RCC 7860 (cell line): ENCODE data around the gene TRO.

Experiments used
- DNase-seq: peaks from one replicate; pipeline ENCODE4 v3.0.0-alpha.2; 2015; ENCODE audit warnings: low spot score
- FAIRE-seq: peaks from 2 replicates; lab custom pipeline; 2012; peaks lifted over from hg19 to GRCh38; lab: Jason Lieb, UNC

Gene TRO, protein sequence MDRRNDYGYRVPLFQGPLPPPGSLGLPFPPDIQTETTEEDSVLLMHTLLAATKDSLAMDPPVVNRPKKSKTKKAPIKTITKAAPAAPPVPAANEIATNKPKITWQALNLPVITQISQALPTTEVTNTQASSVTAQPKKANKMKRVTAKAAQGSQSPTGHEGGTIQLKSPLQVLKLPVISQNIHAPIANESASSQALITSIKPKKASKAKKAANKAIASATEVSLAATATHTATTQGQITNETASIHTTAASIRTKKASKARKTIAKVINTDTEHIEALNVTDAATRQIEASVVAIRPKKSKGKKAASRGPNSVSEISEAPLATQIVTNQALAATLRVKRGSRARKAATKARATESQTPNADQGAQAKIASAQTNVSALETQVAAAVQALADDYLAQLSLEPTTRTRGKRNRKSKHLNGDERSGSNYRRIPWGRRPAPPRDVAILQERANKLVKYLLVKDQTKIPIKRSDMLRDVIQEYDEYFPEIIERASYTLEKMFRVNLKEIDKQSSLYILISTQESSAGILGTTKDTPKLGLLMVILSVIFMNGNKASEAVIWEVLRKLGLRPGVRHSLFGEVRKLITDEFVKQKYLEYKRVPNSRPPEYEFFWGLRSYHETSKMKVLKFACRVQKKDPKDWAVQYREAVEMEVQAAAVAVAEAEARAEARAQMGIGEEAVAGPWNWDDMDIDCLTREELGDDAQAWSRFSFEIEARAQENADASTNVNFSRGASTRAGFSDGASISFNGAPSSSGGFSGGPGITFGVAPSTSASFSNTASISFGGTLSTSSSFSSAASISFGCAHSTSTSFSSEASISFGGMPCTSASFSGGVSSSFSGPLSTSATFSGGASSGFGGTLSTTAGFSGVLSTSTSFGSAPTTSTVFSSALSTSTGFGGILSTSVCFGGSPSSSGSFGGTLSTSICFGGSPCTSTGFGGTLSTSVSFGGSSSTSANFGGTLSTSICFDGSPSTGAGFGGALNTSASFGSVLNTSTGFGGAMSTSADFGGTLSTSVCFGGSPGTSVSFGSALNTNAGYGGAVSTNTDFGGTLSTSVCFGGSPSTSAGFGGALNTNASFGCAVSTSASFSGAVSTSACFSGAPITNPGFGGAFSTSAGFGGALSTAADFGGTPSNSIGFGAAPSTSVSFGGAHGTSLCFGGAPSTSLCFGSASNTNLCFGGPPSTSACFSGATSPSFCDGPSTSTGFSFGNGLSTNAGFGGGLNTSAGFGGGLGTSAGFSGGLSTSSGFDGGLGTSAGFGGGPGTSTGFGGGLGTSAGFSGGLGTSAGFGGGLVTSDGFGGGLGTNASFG (N-terminal part only)

DNA sequence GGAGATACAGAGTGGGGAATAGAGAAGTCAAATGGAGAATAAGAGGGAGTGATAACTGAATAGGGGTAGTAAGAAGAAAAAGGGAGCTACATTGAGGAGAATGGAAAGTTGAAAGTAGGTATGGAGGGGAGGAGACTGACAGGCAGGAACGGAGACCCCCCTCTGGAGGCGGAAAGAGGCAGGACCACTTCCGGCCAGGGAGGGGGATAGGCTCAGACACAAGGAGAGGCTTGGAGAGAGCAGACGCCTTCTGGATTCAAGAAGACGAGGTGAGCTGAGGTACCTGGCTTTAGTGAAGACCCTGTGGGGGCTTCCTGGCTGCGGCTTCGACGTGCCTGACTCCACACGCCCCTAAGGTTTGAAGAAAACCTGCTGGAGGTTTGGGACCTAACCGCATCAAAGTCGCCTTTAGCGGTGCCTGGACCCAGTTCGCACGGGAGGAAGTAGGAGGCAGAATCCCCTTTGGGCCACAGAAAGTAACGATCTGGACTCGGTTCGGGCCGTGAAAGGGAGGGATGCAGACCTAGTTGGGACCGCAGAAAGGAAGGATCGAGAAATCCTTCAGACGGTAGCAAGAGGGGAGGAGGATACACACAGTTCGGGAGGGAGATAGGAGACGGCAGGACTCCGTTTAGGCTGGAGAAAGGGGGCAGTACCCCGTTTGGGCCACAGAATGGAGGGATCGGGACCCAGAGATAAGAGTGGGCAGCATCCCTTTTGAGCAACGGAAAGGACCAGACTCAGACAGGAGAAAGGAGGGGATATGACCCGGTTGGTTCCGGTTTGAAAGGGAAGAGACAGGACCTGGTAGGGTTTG is at the start of gene TRO:
TRO (plus strand) TSS at position 215 of the 817 bp plus-strand sequence. CDS start 1,423 bp downstream, outside the sequence.
- no peak for FAIRE-seq

DNA sequence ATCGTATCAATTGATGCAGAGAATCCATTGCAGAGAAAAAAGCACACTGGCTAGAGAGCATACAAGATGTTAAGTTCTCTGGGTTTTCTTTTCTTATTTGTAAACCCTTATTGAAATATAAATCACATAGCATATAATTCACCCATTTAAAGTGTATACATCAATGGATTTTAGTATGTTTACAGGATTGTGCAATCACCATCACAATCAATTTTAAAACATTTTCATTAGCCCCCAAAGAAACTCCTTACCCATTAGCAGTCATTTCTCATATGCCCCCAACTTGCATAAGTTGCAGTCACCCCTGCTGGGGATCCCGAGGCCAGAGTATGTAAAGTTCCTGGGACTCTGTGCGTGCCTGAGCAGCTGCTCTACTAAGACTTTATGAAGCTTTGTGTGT is 34.9 kb upstream of the TRO start:
- DNase-seq, result no peak
- FAIRE-seq, result no peak

More for the DNA sequence above, at the start of gene TRO:
- no peak for DNase-seq

DNA sequence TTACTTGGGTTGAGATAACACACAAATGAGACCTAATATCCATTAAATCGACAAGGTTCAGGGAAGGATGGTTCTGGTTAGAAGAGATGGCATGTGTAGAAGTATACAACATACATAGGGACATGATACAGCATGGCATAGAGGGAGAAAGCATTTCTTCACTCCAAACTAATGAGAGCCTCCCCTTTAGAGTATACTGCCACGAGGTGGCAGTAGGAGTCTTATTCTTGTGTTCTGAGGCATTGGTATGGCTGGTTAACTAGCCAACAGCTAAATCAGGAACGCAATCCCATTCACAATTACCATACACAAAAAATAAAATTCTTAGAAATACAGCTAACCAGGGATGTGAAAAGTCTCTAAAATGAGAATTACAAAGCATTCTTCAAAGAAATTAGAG is 29.1 kb upstream of the TRO start:
- FAIRE-seq (no peak), DNase-seq (peak; percentile 4)

DNA sequence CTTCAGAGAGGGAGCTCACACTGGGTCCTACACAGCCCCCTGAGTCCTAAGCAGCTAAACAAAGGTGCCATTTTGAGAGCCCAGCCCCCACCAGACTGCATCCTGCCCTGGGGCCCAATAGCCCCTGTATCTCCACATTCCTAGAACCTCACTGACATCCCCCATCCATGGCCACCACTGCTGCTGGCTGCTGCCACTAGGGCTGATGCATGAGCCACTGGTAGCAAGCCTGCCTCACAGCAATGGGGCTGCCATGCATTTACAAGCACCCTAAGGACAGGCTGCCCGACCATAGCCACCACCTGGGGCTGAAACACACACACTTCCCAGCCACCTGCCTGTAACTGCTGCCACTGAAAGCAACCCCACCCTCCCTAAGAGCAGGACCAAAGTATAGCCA is 26.5 kb upstream of the TRO start:
- FAIRE-seq (no peak), DNase-seq (no peak)

DNA sequence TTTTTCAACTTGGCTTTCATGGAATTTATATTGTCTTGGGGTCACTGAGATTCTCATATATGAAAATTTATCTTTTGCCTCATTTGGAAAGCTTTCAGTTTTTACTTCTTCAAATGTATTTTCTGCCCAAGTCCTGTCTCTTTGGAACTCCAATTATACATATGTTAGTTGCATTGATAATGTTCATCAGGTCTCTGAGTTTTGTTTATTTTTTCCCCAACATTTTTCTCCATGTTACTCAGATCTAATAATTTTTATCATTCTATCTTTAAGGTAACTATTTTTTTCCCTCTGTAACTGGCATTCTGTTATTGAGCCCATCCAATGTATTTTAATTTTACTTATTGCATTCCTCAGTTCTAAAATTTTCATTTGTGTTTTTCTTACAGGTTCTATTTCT is 10.7 kb upstream of the TRO start:
- no peak for FAIRE-seq
- DNase-seq, result no peak

DNA sequence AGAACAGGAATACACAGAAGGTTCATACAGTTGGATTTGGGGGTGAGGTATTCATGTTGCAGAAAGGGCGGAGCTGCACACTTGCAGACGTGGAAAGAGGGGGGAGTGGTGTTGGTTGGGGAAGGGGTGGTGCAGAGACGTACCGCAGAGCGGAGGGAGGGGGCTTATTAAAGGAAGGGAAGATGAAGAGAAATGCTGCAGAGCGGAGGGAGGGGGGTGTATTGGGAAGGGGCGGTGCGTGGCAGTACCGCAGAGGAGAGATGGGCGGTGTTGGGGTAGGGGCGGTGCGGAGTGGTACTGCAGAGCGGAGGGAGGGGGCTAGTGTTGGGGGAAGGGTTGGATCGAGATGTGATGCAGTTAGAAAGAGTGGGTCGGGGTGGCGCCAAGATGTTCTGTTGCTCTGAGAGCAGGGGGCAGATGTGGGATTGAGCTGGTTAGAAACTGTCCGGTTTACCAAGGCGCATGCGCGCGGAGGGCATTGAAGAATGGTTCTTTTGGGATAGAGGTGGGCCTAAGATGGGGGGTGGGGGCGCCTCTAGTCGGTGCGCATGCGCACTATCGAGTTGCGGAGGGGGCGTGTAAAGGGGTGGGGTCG is 900 bp downstream of the TRO start:
- DNase-seq, result no peak
- no peak for FAIRE-seq

DNA sequence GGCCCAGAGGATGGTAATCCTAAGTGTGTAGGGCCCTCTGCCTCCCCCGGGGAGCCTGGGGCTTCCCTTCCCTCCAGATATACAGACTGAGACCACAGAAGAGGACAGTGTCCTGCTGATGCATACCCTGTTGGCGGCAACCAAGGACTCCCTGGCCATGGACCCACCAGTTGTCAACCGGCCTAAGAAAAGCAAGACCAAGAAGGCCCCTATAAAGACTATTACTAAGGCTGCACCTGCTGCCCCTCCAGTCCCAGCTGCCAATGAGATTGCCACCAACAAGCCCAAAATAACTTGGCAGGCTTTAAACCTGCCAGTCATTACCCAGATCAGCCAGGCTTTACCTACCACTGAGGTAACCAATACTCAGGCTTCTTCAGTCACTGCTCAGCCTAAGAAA is 1.9 kb downstream of the TRO start:
- FAIRE-seq (no peak), DNase-seq (no peak)

DNA sequence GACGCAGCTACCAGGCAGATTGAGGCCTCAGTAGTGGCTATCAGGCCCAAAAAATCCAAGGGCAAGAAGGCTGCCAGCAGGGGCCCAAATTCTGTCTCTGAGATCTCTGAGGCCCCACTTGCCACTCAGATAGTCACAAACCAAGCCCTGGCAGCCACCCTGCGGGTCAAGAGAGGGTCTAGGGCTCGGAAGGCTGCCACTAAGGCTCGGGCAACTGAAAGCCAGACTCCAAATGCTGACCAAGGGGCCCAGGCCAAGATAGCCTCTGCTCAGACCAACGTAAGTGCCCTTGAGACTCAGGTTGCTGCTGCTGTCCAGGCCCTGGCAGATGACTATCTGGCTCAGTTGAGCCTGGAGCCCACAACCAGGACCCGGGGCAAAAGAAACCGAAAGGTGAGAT is 2.8 kb downstream of the TRO start:
- DNase-seq (no peak), FAIRE-seq (no peak)

DNA sequence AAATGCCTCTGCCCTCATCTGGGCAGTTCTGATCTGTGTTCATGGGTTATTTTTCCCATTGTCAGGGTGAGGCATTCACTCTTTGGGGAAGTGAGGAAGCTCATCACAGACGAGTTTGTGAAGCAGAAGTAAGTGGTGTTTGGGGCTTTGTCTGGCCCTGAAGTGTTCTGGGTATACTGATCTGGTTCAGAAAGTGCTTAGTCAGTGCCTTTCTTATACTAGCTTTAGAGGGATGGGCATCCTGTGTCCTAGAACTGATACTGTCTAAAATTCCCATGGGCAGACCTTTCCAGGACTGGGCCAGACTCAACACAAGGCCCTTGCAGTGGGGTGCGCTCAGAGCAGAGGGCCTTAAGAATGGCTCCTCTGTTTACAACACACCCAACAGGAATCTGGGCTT is 6.4 kb downstream of the TRO start:
- FAIRE-seq (no peak), DNase-seq (no peak)

DNA sequence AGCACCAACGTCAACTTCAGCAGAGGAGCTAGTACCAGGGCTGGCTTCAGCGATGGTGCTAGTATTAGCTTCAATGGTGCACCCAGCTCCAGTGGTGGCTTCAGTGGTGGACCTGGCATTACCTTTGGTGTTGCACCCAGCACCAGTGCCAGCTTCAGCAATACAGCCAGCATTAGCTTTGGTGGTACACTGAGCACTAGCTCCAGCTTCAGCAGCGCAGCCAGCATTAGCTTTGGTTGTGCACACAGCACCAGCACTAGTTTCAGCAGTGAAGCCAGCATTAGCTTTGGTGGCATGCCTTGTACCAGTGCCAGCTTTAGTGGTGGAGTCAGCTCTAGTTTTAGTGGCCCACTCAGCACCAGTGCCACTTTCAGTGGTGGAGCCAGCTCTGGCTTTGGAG is 8.3 kb downstream of the TRO start:
- FAIRE-seq, result no peak
- no peak for DNase-seq

DNA sequence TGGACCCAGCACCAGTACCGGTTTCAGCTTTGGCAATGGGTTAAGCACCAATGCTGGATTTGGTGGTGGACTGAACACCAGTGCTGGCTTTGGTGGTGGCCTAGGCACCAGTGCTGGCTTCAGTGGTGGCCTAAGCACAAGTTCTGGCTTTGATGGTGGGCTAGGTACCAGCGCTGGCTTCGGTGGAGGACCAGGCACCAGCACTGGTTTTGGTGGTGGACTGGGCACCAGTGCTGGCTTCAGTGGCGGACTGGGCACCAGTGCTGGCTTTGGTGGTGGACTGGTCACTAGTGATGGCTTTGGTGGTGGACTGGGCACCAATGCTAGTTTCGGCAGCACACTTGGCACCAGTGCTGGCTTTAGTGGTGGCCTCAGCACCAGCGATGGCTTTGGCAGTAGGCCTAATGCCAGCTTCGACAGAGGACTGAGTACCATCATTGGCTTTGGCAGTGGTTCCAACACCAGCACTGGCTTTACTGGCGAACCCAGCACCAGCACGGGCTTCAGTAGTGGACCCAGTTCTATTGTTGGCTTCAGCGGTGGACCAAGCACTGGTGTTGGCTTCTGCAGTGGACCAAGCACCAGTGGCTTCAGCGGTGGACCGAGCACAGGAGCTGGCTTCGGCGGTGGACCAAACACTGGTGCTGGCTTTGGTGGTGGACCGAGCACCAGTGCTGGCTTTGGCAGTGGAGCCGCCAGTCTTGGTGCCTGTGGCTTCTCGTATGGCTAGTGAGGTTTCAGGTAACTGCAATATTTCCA is 9.8 kb downstream of the TRO start:
- no peak for DNase-seq
- no peak for FAIRE-seq

DNA sequence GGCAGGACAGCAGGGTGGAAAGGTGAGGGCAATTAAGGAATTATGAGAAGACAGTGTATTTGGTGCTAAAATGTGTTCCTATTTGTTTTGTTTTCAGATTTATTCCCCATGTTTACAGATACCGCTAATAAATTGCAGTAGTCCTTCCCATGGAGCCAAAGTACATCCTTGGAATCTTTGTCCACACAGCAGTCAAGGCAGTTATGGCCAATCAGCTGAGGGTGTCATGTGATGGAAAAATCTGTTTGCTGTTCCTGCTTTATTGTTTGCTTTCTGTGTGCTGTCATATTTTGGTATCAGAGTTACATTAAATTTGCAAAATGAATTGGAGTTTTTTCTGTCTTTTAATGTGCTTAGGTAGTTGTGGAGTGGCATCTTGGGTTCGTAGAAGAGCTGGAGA is 10.5 kb downstream of the TRO start:
- FAIRE-seq, result no peak
- DNase-seq, result no peak

DNA sequence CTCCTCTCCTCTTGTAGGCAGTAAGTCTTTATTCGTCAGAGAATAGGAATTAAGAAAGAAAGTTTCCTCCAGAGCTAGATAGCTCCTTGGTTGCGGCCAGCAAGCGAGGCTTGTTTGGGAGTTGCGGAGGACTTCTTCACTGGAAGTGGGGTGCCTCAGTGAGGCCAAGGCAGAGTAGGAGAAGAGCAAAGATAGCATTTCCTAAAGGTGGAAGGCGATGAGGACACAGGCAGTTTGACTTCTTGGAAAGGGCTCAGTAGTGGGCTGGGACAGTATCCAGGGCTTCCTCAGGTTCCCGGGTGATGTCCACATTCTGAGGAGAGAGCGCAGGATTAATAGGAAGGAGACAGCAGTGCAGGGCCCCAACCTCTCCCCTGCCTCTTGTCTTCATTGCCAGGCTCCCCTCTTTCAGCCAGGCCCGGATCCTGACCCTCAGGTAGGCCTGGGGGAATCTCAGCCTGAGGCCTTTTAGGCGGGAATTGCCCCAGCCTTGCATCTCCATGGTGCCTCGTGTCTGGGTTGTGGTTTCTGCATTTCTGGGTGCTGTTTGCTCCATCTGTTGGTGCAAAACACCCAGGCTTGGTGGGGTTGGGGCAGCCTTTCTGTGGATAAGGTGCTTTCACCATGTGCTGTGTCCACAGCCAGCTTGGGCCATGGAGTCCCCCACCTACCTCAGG is 12.7 kb downstream of the TRO start:
- no peak for FAIRE-seq
- DNase-seq, result no peak

DNA sequence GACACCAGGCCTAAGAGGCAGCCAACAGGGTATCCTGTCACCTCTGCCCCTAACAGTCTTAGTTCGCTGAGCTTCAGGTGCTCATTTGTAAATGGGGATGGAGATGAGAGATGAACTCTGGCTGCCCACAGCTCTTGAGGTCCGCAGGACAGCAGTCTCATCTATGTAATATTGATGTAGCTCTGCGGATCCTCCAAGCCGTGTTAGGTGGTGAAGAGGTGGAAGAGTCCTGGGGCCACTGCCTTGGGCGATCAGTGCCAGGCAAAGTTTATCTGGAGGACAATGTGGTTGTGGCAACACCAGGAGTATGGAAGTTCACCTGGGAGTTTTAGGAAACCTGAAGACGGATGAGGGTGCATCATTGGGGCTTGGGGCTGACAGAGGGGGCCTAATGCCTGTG is 13.4 kb downstream of the TRO start:
- no peak for FAIRE-seq

DNA sequence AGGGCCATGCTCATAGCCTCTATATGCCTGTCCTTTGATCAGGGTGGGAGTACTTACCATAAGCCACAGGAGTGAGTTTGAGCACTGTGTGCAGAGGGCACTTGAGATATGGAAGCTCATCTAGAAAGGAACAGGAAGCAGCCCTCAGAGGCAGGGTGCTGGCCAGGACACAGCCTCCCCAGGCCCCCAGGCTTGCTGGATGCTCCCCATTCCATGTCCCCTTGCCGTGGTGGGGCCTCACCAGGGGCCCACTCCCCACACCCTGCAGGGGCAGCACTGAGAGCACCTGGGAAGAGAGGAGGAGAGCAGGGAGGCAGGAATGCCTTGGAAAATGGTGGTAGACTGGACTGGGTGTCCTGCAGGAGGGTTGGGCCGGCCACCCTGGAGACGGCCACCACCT is 14.3 kb downstream of the TRO start:
- DNase-seq, result no peak
- no peak for FAIRE-seq

More for the DNA sequence above, 13.4 kb downstream of the TRO start:
- no peak for DNase-seq

DNA sequence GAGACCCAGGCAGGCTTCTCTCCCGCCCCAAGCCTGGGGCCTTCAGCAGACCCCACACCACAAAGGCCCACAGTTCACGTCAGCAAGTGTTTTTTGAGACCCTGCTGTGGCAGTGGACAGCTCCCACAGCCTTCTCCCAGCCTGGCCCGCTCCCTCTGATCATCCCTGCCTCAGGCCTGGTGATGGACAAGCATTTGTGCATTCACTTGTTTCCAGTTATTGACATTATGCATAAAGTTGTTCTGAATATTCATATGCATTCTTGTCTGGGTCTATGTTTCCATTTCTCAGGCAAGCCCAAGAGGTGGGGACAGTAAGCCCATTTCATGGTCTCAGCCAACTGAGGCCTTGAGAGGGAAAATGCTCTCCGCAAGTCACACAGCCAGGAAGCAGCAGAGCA is 14.7 kb downstream of the TRO start:
- FAIRE-seq (no peak), DNase-seq (no peak)

DNA sequence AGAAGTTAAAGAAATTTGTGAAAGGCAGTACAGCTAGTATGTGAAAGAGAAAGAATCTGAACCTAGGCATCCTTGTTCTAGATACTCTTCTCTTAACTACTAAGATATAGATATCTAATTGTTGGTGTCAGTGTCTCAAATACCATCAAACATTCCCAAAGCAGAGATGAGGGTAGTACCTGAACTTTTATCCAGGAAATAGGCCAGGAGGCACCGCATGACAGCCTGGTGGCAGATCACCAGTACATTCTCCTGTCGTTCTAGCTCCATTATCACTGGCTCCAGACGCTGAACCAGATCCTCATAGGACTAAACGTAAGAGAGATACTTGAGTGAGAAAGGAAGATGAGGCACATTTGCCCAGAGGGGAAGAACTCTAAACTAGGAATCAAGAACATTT is 16.8 kb downstream of the TRO start:
- DNase-seq (no peak), FAIRE-seq (no peak)

DNA sequence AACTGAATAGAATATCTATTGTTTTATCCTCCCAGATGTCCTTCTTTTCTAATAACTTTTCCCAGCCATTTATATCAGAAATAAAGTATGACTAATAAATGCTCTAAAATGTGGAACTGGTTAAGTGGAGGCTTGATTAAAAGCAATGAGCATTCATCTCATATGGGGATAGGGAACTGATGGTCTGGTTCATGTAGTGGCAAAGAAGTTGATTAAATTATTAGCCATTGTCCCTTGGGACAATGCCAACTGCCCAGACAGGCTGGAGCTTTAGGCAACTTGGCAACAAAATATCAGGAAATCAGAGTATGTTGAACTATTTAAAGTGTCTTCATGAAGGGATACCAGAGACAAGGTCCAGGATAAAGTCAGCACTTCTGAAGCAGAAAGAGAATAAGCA is 24.2 kb downstream of the TRO start:
- DNase-seq (no peak), FAIRE-seq (no peak)

DNA sequence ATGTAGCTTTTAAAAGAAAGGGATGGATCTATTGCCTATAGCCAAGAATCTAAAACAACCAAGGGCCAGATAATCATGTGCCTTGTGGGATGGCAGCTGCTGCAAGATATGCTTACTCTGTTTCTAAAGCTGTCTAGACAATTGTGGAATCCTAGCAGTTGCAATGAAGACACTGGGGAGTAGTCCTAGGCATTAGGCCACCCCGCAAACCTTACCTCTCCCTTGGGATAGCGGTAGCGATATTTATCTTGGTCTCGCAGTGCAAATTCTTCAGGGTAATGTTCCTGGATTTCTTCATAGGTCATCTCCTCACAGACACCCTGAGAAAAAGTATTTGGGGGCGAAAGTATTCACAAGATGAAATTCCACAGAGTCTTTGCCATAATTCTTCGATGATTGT is 24.6 kb downstream of the TRO start:
- FAIRE-seq (no peak), DNase-seq (no peak)
